CD14-positive monocyte (primary cell): ENCODE measurements around the gene WDR48. TPM values are rescaled to one million over a fixed set of nuclear protein-coding genes. Genes with fewer than 3 reads are reported as not detected.

Experiments used
- DNase-seq, 3 donors: peaks; one replicate each; pipeline ENCODE4 v3.0.0-alpha.2; 2011 to 2022
- H2AFZ ChIP-seq: 2 replicates; pipeline ENCODE4 v1.6.0; 2012; ENCODE audit warnings: mild to moderate bottlenecking, low read depth, low read length, inconsistent platforms; ENCODE audit not compliant: insufficient read depth, poor library complexity, severe bottlenecking
- H3K27ac ChIP-seq, 2 donors: 1 replicate in 1 of 2; 2 replicates in 1 of 2; pipeline ENCODE4 v1.5.1; 2012 to 2013; ENCODE audit warnings: low read length in 2 of 2, control low read depth in 1 of 2, inconsistent platforms in 1 of 2, low read depth in 1 of 2, mild to moderate bottlenecking in 1 of 2
- H3K27me3 ChIP-seq, 2 donors: one replicate each; pipeline versions ENCODE4 v1.6.0 to v1.6.1; 2011 to 2013; ENCODE audit warnings: low read length in 2 of 2; ENCODE audit not compliant: control insufficient read depth in 2 of 2, insufficient read depth in 2 of 2
- H3K36me3 ChIP-seq, 2 donors: replicated peaks in 1 of 2; 1 replicate in 1 of 2; 2 replicates in 1 of 2; pipeline versions ENCODE4 v1.5.1 to v1.6.1; 2012 to 2013; ENCODE audit warnings: low read length in 2 of 2, control low read depth in 1 of 2, inconsistent platforms in 1 of 2, mild to moderate bottlenecking in 1 of 2; ENCODE audit not compliant: insufficient read depth in 2 of 2, control insufficient read depth in 1 of 2
- H3K4me1 ChIP-seq, 2 donors: 1 replicate in 1 of 2; 2 replicates in 1 of 2; pipeline versions ENCODE4 v1.5.1 to v1.6.1; 2012 to 2013; ENCODE audit warnings: low read length in 2 of 2, control low read depth in 1 of 2, inconsistent platforms in 1 of 2, mild to moderate bottlenecking in 1 of 2, moderate library complexity in 1 of 2; ENCODE audit not compliant: insufficient read depth in 2 of 2, control insufficient read depth in 1 of 2
- H3K4me2 ChIP-seq: replicated peaks from 2 replicates; pipeline ENCODE3; 2012; ENCODE audit warnings: low read length, moderate library complexity, mild to moderate bottlenecking; ENCODE audit not compliant: poor library complexity, severe bottlenecking; ENCODE audit errors: extremely low read depth
- H3K4me3 ChIP-seq, 3 experiments: fragments of 200-600 bp in 1 of 3; sonication (generic) in 1 of 3; replicated peaks in 1 of 3; 1 replicate in 2 of 3; 2 replicates in 1 of 3; pipeline ENCODE4 v1.5.1; 2011 to 2013; ENCODE audit warnings: low read length in 3 of 3, mild to moderate bottlenecking in 3 of 3, control low read depth in 2 of 3, low read depth in 2 of 3, inconsistent platforms in 1 of 3, moderate library complexity in 1 of 3
- H3K79me2 ChIP-seq: 2 replicates; pipeline ENCODE4 v1.6.0; 2012; ENCODE audit warnings: mild to moderate bottlenecking, control low read depth, inconsistent platforms, low read length, moderate library complexity; ENCODE audit not compliant: insufficient read depth
- H3K9ac ChIP-seq: 2 replicates; pipeline ENCODE4 v1.6.0; 2017; ENCODE audit warnings: low read length, mild to moderate bottlenecking; ENCODE audit not compliant: insufficient read depth, poor library complexity, severe bottlenecking
- H3K9me3 ChIP-seq, 2 donors: replicated peaks in 1 of 2; 1 replicate in 1 of 2; 2 replicates in 1 of 2; pipeline versions ENCODE4 v1.5.1 to v1.6.1; 2012 to 2013; ENCODE audit warnings: low read length in 2 of 2, control low read depth in 1 of 2; ENCODE audit not compliant: control insufficient read depth in 1 of 2, insufficient read depth in 1 of 2
- H4K20me1 ChIP-seq: 2 replicates; pipeline ENCODE4 v1.6.0; 2012; ENCODE audit warnings: mild to moderate bottlenecking, low read length, control low read depth, moderate library complexity; ENCODE audit not compliant: insufficient read depth
- H3K27ac Mint-ChIP-seq, 7 donors: one replicate each; pipeline ENCODE4 v1.8.0; 2020; ENCODE audit warnings: mild to moderate bottlenecking in 7 of 7, mixed read lengths in 7 of 7, moderate library complexity in 6 of 7, inconsistent platforms in 2 of 7
- H3K27me3 Mint-ChIP-seq, 3 donors: one replicate each; pipeline ENCODE4 v1.8.0; 2021 to 2022; ENCODE audit warnings: low read depth in 3 of 3, mild to moderate bottlenecking in 3 of 3, mixed read lengths in 3 of 3, moderate library complexity in 3 of 3, inconsistent platforms in 1 of 3
- H3K36me3 Mint-ChIP-seq, 2 donors: one replicate each; pipeline ENCODE4 v1.8.0; 2020; ENCODE audit warnings: mixed read lengths in 2 of 2, inconsistent platforms in 1 of 2, mild to moderate bottlenecking in 1 of 2
- H3K4me1 Mint-ChIP-seq: one replicate; pipeline ENCODE4 v1.8.0; 2020; ENCODE audit warnings: mild to moderate bottlenecking, mixed read lengths
- H3K4me3 Mint-ChIP-seq, 2 donors: one replicate each; pipeline ENCODE4 v1.8.0; 2020; ENCODE audit warnings: mild to moderate bottlenecking in 2 of 2, mixed read lengths in 2 of 2, moderate library complexity in 1 of 2
- H3K9me3 Mint-ChIP-seq, 7 donors: one replicate each; pipeline ENCODE4 v1.8.0; 2020 to 2022; ENCODE audit warnings: mixed read lengths in 7 of 7, mild to moderate bottlenecking in 6 of 7, moderate library complexity in 6 of 7, inconsistent platforms in 2 of 7
- WGBS: methylation state at CpG from one replicate; pipeline ENCODE4 v1.1.5; 2013; ENCODE audit warnings: missing lambda C conversion rate; ENCODE audit not compliant: insufficient coverage; 5-methylcytosine and 5-hydroxymethylcytosine counted together
- intact Hi-C, 2 donors: fragments of 100-400 bp; cut with micrococcal nuclease; formaldehyde crosslinking; loops; one replicate each; pipeline versions ENCODE4 v1.15.0 to v1.15.1; 2023
- polyA plus RNA-seq, 3 donors: library from polyadenylated mRNA; depleted of rRNA in 1 of 3; unstranded in 2 of 3; stranded (reverse) in 1 of 3; fragments of 300-500 nt in 2 of 3; fragments of >200 nt in 1 of 3; fragmentation: Illumina TruSeq in 2 of 3; gene quantifications; 1 replicate in 2 of 3; 2 replicates in 1 of 3; pipeline ENCODE4 v1.2.3, GENCODE V29; 2012 to 2021
- TF ChIP-seq, protein P1 (sequence below): fragments of 200-600 bp; IDR thresholded peaks from one replicate; pipeline ENCODE4 v1.8.0; 2022; ENCODE audit warnings: antibody characterized with exemption, mild to moderate bottlenecking

Gene WDR48
- polyA plus RNA-seq, 3 donors: 15.0 to 22.7 (median 17.1) TPM

DNA sequence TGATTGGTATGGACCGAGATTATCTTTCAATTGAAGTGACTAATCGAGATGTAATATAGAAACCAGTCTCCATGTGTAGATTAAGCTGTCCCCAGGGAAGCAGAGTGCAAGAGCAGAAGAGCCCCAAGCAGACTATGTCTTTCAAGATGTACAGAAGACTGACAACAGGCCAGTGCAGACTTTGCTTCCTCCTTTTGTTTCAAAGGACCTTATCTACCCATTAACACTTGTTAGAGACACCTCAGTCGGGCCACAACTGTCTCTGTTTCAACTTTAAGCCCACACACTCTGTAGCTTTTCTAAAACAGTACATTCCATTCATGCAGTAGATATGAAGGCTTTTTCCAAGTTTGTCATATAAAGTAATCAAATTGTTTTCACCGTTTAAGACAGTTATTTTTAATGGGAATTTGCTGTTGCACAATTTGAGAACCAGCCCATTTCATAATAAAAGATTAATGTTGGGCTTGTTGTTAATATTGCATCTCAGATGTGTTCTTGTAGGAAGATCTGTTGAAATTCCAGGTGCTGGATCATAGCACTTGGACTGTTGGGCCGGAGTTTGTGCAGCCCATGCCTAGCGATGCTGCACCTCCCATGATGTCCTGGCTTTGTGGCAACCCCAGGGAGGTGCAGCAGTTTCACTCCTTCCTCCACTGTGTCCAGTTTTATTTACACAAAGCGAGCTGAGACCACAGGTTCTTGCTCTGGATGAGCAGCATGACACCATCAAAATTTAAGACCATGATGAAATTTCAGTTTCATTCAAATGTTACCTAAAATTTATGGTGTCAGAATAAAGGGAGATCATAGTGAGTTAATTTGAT is 43.2 kb downstream of the WDR48 start:
- peaks cover 87 to 97% of the 10 kb centered on the region in 2 donors for H3K36me3 Mint-ChIP-seq
- H3K4me1 ChIP-seq: no peaks in the 10 kb centered on the region
- H3K4me3 ChIP-seq: no peak overlapping the region
- no peaks in the 10 kb centered on the region for H3K9me3 ChIP-seq
- no peaks in the 10 kb centered on the region for H3K27me3 ChIP-seq
- peaks cover 93 to 100% of the 10 kb centered on the region in 2 donors for H3K36me3 ChIP-seq
- H3K27ac Mint-ChIP-seq: no peak overlapping the region
- TF ChIP-seq, protein P1, sequence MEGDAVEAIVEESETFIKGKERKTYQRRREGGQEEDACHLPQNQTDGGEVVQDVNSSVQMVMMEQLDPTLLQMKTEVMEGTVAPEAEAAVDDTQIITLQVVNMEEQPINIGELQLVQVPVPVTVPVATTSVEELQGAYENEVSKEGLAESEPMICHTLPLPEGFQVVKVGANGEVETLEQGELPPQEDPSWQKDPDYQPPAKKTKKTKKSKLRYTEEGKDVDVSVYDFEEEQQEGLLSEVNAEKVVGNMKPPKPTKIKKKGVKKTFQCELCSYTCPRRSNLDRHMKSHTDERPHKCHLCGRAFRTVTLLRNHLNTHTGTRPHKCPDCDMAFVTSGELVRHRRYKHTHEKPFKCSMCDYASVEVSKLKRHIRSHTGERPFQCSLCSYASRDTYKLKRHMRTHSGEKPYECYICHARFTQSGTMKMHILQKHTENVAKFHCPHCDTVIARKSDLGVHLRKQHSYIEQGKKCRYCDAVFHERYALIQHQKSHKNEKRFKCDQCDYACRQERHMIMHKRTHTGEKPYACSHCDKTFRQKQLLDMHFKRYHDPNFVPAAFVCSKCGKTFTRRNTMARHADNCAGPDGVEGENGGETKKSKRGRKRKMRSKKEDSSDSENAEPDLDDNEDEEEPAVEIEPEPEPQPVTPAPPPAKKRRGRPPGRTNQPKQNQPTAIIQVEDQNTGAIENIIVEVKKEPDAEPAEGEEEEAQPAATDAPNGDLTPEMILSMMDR: no peak
- no peaks in the 10 kb centered on the region for H3K79me2 ChIP-seq
- H3K27me3 Mint-ChIP-seq: peaks cover 0 to 1% (median 0%) of the 10 kb centered on the region in 3 donors
- no peaks in the 10 kb centered on the region for H3K9me3 Mint-ChIP-seq
- H4K20me1 ChIP-seq: peaks cover 42% of the 10 kb centered on the region
- no peak overlapping the region for H3K9ac ChIP-seq
- no peak for DNase-seq
- no peak overlapping the region for H3K4me3 Mint-ChIP-seq
- 93% methylated on average over 4 of the region's 7 CpGs for WGBS
- intact Hi-C loops: no loop called here
- no peak overlapping the region for H2AFZ ChIP-seq
- no peak overlapping the region for H3K27ac ChIP-seq
- H3K4me1 Mint-ChIP-seq: no peaks in the 10 kb centered on the region
- no peak overlapping the region for H3K4me2 ChIP-seq

DNA sequence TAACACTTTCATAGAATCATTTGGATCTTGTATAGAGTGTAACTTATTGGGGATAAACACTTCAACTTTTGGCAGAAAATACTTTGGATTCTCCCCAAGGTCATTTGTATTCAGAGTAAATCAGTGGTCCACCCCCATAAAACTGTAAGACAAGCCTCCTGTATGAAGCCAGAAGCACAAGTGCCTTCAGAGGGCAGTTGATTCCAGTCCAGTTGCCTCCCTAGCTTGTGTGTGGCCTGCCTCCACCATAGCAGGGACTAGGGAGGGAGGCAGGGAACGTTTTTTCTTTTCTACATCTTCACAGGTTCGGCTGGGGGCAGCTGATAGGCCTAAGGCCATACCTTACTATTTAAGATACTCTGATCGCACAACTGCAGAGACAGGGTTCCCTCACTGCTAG is 44.0 kb downstream of the WDR48 start:
- no peak for DNase-seq
- Histone ChIP-seq H4K20me1 (peaks cover 49% of the 10 kb centered on the region), H2AFZ (no peak overlapping the region), H3K27me3 (no peaks in the 10 kb centered on the region), H3K36me3 (peaks cover 95 to 100% of the 10 kb centered on the region in 2 donors), H3K27ac (no peak overlapping the region), H3K9ac (no peak overlapping the region), H3K9me3 (no peaks in the 10 kb centered on the region), H3K4me3 (no peak overlapping the region), H3K4me2 (no peak overlapping the region), H3K4me1 (no peaks in the 10 kb centered on the region), H3K79me2 (no peaks in the 10 kb centered on the region)
- Mint-ChIP-seq H3K9me3 (no peaks in the 10 kb centered on the region), H3K4me1 (no peaks in the 10 kb centered on the region), H3K27me3 (peaks cover 0 to 1% (median 0%) of the 10 kb centered on the region in 3 donors), H3K4me3 (no peak overlapping the region), H3K36me3 (peaks cover 86 to 97% of the 10 kb centered on the region in 2 donors), H3K27ac (no peak overlapping the region)
- WGBS: no CpG with 5 or more reads among the region's 3 CpGs
- intact Hi-C loops: no loop called here
- TF ChIP-seq, protein P1: no peak
